H1 (cell line): ENCODE results near the gene CDKL4. TPM values are rescaled to one million over a fixed set of nuclear protein-coding genes. Genes with fewer than 3 reads are reported as not detected.

Source experiments
- CTCF ChIA-PET: fragments of 300-600 bp; sonication (Branson Sonifier 250); formaldehyde crosslinking; loops from one replicate; lab custom pipeline; 2021; ENCODE audit not compliant: partially characterized antibody; lab: Charles Lee
- POLR2A ChIA-PET: fragments of 300-600 bp; sonication (Branson Sonifier 250); formaldehyde crosslinking; loops from one replicate; lab custom pipeline; 2021; ENCODE audit warnings: inconsistent platforms; ENCODE audit not compliant: partially characterized antibody; lab: Charles Lee
- DNase-seq, 2 experiments: peaks; one replicate each; pipeline versions ENCODE4 v3.0.0 to v3.0.0-alpha.2; 2010 to 2022; ENCODE audit warnings: low spot score in 2 of 2, low read depth in 1 of 2, mixed read lengths in 1 of 2
- FAIRE-seq: peaks from 2 replicates; lab custom pipeline; 2011; peaks lifted over from hg19 to GRCh38; lab: Jason Lieb, UNC
- H2AFZ ChIP-seq: 2 replicates; pipeline ENCODE4 v1.8.1; 2012; ENCODE audit warnings: low read length, inconsistent platforms
- H2AK5ac ChIP-seq: 2 replicates; pipeline ENCODE4 v1.6.1; 2013; ENCODE audit warnings: low read depth, low read length
- H2BK120ac ChIP-seq: replicated peaks from 2 replicates; pipeline ENCODE3; 2013; ENCODE audit warnings: low read depth, low read length, inconsistent platforms
- H2BK12ac ChIP-seq: 2 replicates; pipeline ENCODE4 v1.6.1; 2013; ENCODE audit warnings: low read depth, low read length
- H2BK15ac ChIP-seq: 2 replicates; pipeline ENCODE4 v1.6.1; 2013; ENCODE audit warnings: low read length
- H2BK20ac ChIP-seq: 2 replicates; pipeline ENCODE4 v1.6.1; 2013; ENCODE audit warnings: low read length
- H2BK5ac ChIP-seq: 2 replicates; pipeline ENCODE4 v1.6.1; 2013; ENCODE audit warnings: low read depth, low read length
- H3K14ac ChIP-seq: 2 replicates; pipeline ENCODE4 v1.6.1; 2013; ENCODE audit warnings: inconsistent platforms; ENCODE audit not compliant: insufficient read length
- H3K18ac ChIP-seq: 2 replicates; pipeline ENCODE4 v1.6.1; 2013; ENCODE audit warnings: low read length; ENCODE audit errors: extremely low read depth
- H3K23ac ChIP-seq: 2 replicates; pipeline ENCODE4 v1.6.1; 2013; ENCODE audit warnings: inconsistent platforms; ENCODE audit not compliant: insufficient read length
- H3K23me2 ChIP-seq: 2 replicates; pipeline ENCODE4 v1.6.1; 2013; ENCODE audit warnings: low read depth, low read length
- H3K27ac ChIP-seq: 2 replicates; pipeline ENCODE4 v1.6.1; 2011; ENCODE audit warnings: low read depth, low read length, inconsistent platforms
- H3K27me3 ChIP-seq, 4 experiments: replicated peaks in 1 of 4; 1 replicate in 1 of 4; 2 replicates in 3 of 4; pipeline versions ENCODE4 v1.6.1 to v1.8.1; 2011 to 2013; ENCODE audit warnings: low read length in 3 of 4, mild to moderate bottlenecking in 3 of 4, inconsistent platforms in 2 of 4, mixed read lengths in 2 of 4, moderate library complexity in 1 of 4; ENCODE audit not compliant: control insufficient read depth in 3 of 4, insufficient read depth in 3 of 4; ENCODE audit errors: extremely low read depth in 1 of 4
- H3K36me3 ChIP-seq, 4 experiments: 2 replicates each; pipeline versions ENCODE4 v1.6.1 to v1.8.1; 2011 to 2013; ENCODE audit warnings: mild to moderate bottlenecking in 4 of 4, low read length in 3 of 4, moderate library complexity in 2 of 4, control low read depth in 1 of 4, inconsistent platforms in 1 of 4; ENCODE audit not compliant: insufficient read depth in 4 of 4, control insufficient read depth in 2 of 4
- H3K4ac ChIP-seq: replicated peaks from 2 replicates; pipeline ENCODE3; 2013; ENCODE audit warnings: low read length, low read depth, mixed read lengths, inconsistent platforms; ENCODE audit not compliant: insufficient read length
- H3K4me1 ChIP-seq, 4 experiments: replicated peaks in 1 of 4; 1 replicate in 1 of 4; 2 replicates in 3 of 4; pipeline versions ENCODE4 v1.6.1 to v1.8.1; 2011 to 2013; ENCODE audit warnings: low read length in 3 of 4, inconsistent platforms in 2 of 4, mixed read lengths in 1 of 4; ENCODE audit not compliant: insufficient read depth in 4 of 4, control insufficient read depth in 3 of 4
- H3K4me2 ChIP-seq, 2 experiments: 2 replicates each; pipeline versions ENCODE4 v1.6.1 to v1.8.1; 2011 to 2013; ENCODE audit warnings: low read depth in 2 of 2, low read length in 2 of 2, control low read depth in 1 of 2, inconsistent platforms in 1 of 2, mild to moderate bottlenecking in 1 of 2; ENCODE audit not compliant: insufficient read depth in 1 of 2
- H3K4me3 ChIP-seq, 4 experiments: fragments of 200-600, 300-600 bp in 1 of 4; sonication (generic), shearing (Covaris generic), sonication (Bioruptor Twin) in 1 of 4; 2 replicates each; pipeline versions ENCODE4 v1.5.1 to v1.8.1; 2011 to 2016; ENCODE audit warnings: low read length in 4 of 4, low read depth in 3 of 4, control low read depth in 2 of 4, inconsistent platforms in 2 of 4, mild to moderate bottlenecking in 2 of 4, mixed read lengths in 1 of 4, moderate library complexity in 1 of 4; ENCODE audit not compliant: insufficient read depth in 2 of 4; ENCODE audit errors: extremely low read depth in 1 of 4
- H3K56ac ChIP-seq: replicated peaks from 2 replicates; pipeline ENCODE3; 2013; ENCODE audit warnings: low read depth, mild to moderate bottlenecking, mixed read lengths, low read length, inconsistent platforms; ENCODE audit not compliant: insufficient read length
- H3K79me1 ChIP-seq: 2 replicates; pipeline ENCODE4 v1.6.1; 2013; ENCODE audit warnings: low read depth, low read length, control low read depth
- H3K79me2 ChIP-seq, 2 experiments: 2 replicates each; pipeline versions ENCODE4 v1.6.1 to v1.8.1; 2012 to 2013; ENCODE audit warnings: low read length in 2 of 2, mild to moderate bottlenecking in 2 of 2, inconsistent platforms in 1 of 2; ENCODE audit not compliant: insufficient read depth in 2 of 2, control insufficient read depth in 1 of 2
- H3K9ac ChIP-seq, 4 experiments: replicated peaks in 1 of 4; 1 replicate in 1 of 4; 2 replicates in 3 of 4; pipeline versions ENCODE4 v1.6.1 to v1.8.1; 2011 to 2013; ENCODE audit warnings: low read depth in 3 of 4, low read length in 3 of 4, control low read depth in 2 of 4, mild to moderate bottlenecking in 2 of 4, moderate library complexity in 2 of 4, inconsistent platforms in 1 of 4; ENCODE audit errors: extremely low read depth in 1 of 4
- H3K9me3 ChIP-seq, 2 experiments: 2 replicates each; pipeline versions ENCODE4 v1.6.1 to v1.8.1; 2012 to 2013; ENCODE audit warnings: mild to moderate bottlenecking in 2 of 2, moderate library complexity in 2 of 2, control low read depth in 1 of 2, inconsistent platforms in 1 of 2, low read depth in 1 of 2, low read length in 1 of 2, mixed read lengths in 1 of 2; ENCODE audit not compliant: insufficient read depth in 2 of 2
- H4K20me1 ChIP-seq, 2 experiments: replicated peaks in 1 of 2; 2 replicates each; pipeline versions ENCODE3 to v1.8.1; 2011 to 2013; ENCODE audit warnings: inconsistent platforms in 2 of 2, low read length in 2 of 2, mild to moderate bottlenecking in 1 of 2; ENCODE audit not compliant: insufficient read depth in 2 of 2, control insufficient read depth in 1 of 2
- H4K5ac ChIP-seq: 2 replicates; pipeline ENCODE4 v1.6.1; 2013; ENCODE audit warnings: low read length, low read depth, mixed read lengths, inconsistent platforms; ENCODE audit not compliant: insufficient read length
- H4K8ac ChIP-seq: 2 replicates; pipeline ENCODE4 v1.8.0; 2013; ENCODE audit warnings: mild to moderate bottlenecking, moderate library complexity, low read length, inconsistent platforms; ENCODE audit not compliant: insufficient read depth; ENCODE audit errors: extremely low read depth
- H4K91ac ChIP-seq: replicated peaks from 2 replicates; pipeline ENCODE3; 2013; ENCODE audit warnings: low read length, mixed read lengths, inconsistent platforms; ENCODE audit not compliant: insufficient read length
- CTBP2 ChIP-seq: IDR thresholded peaks from 2 replicates; pipeline ENCODE4 v1.7.0; 2011; ENCODE audit warnings: borderline replicate concordance, mild to moderate bottlenecking, moderate library complexity, mixed read lengths, low read length; ENCODE audit not compliant: insufficient read depth, insufficient read length
- EP300 ChIP-seq, 2 experiments: IDR thresholded peaks; 1 replicate in 1 of 2; 2 replicates in 1 of 2; pipeline ENCODE4 v1.6.1; 2011 to 2012; ENCODE audit warnings: low read depth in 2 of 2, low read length in 2 of 2, mild to moderate bottlenecking in 2 of 2, borderline replicate concordance in 1 of 2, inconsistent platforms in 1 of 2, moderate library complexity in 1 of 2
- EZH2 ChIP-seq: fragments of 200-600 bp; sonication (generic); IDR thresholded peaks from 2 replicates; pipeline ENCODE4 v1.7.1; 2012; ENCODE audit warnings: low read depth, mild to moderate bottlenecking, moderate library complexity, low read length, inconsistent platforms; ENCODE audit not compliant: severe bottlenecking
- KDM4A ChIP-seq: IDR thresholded peaks from one replicate; pipeline ENCODE4 v1.7.1; 2012; ENCODE audit warnings: low read depth, mild to moderate bottlenecking, moderate library complexity, low read length, inconsistent platforms; ENCODE audit not compliant: severe bottlenecking
- RXRA ChIP-seq: IDR thresholded peaks from 2 replicates; pipeline ENCODE4 v1.6.1; 2011; ENCODE audit warnings: low read depth, mild to moderate bottlenecking, low read length, moderate library complexity; ENCODE audit not compliant: insufficient read depth
- SIRT6 ChIP-seq: IDR thresholded peaks from one replicate; pipeline ENCODE4 v1.7.1; 2012; ENCODE audit warnings: low read length, inconsistent platforms
- YY1 ChIP-seq: IDR thresholded peaks from 2 replicates; pipeline ENCODE4 v1.6.1; 2011; ENCODE audit warnings: low read depth, mild to moderate bottlenecking, low read length
- WGBS, 2 experiments: shearing (Covaris generic) in 1 of 2; methylation state at CpG; one replicate each; pipeline versions ENCODE4 v1.1.6 to v1.1.7; 2013 to 2015; ENCODE audit warnings: low lambda C conversion rate in 2 of 2, mixed read lengths in 2 of 2, inconsistent platforms in 1 of 2, low coverage in 1 of 2, missing lambda C conversion rate in 1 of 2; ENCODE audit not compliant: insufficient replicate concordance in 2 of 2, insufficient coverage in 1 of 2, insufficient read length in 1 of 2; ENCODE audit errors: extremely low coverage in 1 of 2, missing lambda C conversion rate in 1 of 2; 5-methylcytosine and 5-hydroxymethylcytosine counted together
- polyA plus RNA-seq, 7 experiments: library from polyadenylated mRNA; depleted of rRNA in 3 of 7; stranded (reverse) in 5 of 7; unstranded in 2 of 7; fragments of >200 nt in 5 of 7; fragments of 200-250 nt in 2 of 7; gene quantifications; 1 replicate in 5 of 7; 2 replicates in 1 of 7; 4 replicates in 1 of 7; pipeline versions ENCODE4 v1.2.1 to v1.2.3, GENCODE V29; 2011 to 2013; ENCODE audit warnings: missing spikeins in 2 of 7, mixed read lengths in 2 of 7
- total RNA-seq: library from RNA; stranded (reverse); fragmentation: NEBNext Ultra II Directional; extraction: Animal tissue kit (Norgen Biotek cat#: 25700); gene quantifications from 2 replicates; pipeline ENCODE4 v1.2.1, GENCODE V29; 2021

Gene CDKL4
- total and polyA plus RNA-seq, 2 of the 8 experiments (the other 6 are each of a cell fraction or from before 2014, with no cell fraction given): not detected

DNA sequence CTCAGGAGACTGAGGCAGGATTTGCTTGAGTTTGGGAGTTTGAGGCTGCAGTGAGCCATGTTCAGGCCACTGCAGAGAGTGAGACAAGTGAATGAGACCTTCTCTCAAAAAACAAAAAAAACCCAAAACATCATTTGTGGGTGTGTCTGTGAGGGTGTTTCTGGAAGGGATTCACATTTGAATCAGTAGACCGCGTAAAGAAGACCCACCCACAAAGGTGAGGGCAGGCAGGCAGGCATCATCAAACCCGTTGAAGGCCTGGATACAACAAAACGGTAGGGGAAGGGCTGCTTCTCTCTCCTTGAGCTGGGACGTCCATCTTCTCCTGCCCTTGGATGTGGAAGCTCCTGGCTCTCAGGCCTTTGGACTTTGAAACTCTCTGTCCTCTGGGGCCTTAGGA is 25.4 kb downstream of the CDKL4 start:
- no peak overlapping the region for H3K4me3 ChIP-seq
- no peak overlapping the region for H2BK5ac ChIP-seq
- H3K23me2 ChIP-seq: no peaks in the 10 kb centered on the region
- H3K79me2 ChIP-seq: no peaks in the 10 kb centered on the region
- no peak overlapping the region for H2BK15ac ChIP-seq
- H3K9ac ChIP-seq: no peak overlapping the region; a peak in 1 of 7 replicates
- no peak overlapping the region for H3K18ac ChIP-seq
- WGBS, 2 experiments: 87% methylated on average over 5 of the region's 5 CpGs; no CpG with 5 or more reads in 1 of the 2 experiments
- H4K8ac ChIP-seq: no peak overlapping the region
- DNase-seq (no peak), FAIRE-seq (no peak)
- H4K20me1 ChIP-seq: no peaks in the 10 kb centered on the region
- H3K4me1 ChIP-seq: no peaks in the 10 kb centered on the region; a peak in 3 of 7 replicates
- no peaks in the 10 kb centered on the region for H3K36me3 ChIP-seq
- CTCF ChIA-PET: interaction anchor here (1.1 to 6.1 kb wide), 2 partner anchors 10 to 93 kb away, joined by 3 to 38 read pairs; no protein-coding TSS in a partner anchor
- no peak overlapping the region for H4K5ac ChIP-seq
- POLR2A ChIA-PET: interaction anchor here (0.7 kb wide), 1 partner anchor 199 kb away, joined by 3 read pairs; no protein-coding TSS in a partner anchor
- H3K27me3 ChIP-seq: no peaks in the 10 kb centered on the region
- H3K4me2 ChIP-seq: no peak overlapping the region
- H3K56ac ChIP-seq: no peak overlapping the region
- H3K4ac ChIP-seq: no peak overlapping the region
- no peak overlapping the region for H2BK20ac ChIP-seq
- H2BK12ac ChIP-seq: no peak overlapping the region
- H3K9me3 ChIP-seq: no peaks in the 10 kb centered on the region
- H4K91ac ChIP-seq: no peak overlapping the region
- H2AK5ac ChIP-seq: no peak overlapping the region
- no peak for TF ChIP-seq SIRT6
- TF ChIP-seq EP300 (IDR thresholded peaks at IDR 0.05; ENCODE audit: borderline replicate concordance in 1 of 2, low read depth in 2 of 2, low read length in 2 of 2): no peak
- no peak for TF ChIP-seq YY1
- TF ChIP-seq CTBP2: no peak
- TF ChIP-seq RXRA: no peak
- no peak for TF ChIP-seq KDM4A
- TF ChIP-seq EZH2: no peak
- no peak overlapping the region for H2AFZ ChIP-seq
- H3K14ac ChIP-seq: no peak overlapping the region
- H3K27ac ChIP-seq: no peak overlapping the region
- no peak overlapping the region for H3K23ac ChIP-seq
- no peaks in the 10 kb centered on the region for H3K79me1 ChIP-seq
- no peak overlapping the region for H2BK120ac ChIP-seq
